Amniotic epithelial cell (primary cell): ENCODE data around the gene PPARG.
"Not testable (repeated sequence)": the region's sequence is repeated elsewhere in the genome, so short reads cannot be mapped to it uniquely, and the experiment has no call there.

Experiments
- DNase-seq: peaks from one replicate; pipeline ENCODE4 v3.0.0-alpha.2; 2010; ENCODE audit warnings: low read depth

PPARG gene

GRCh38 chr3:12279591-12280326, 9.1 kb upstream of the PPARG start:
- no peak for DNase-seq

- DNase-seq: no peak
Observed at GRCh38 chr3:12280357-12280806, 8.5 kb upstream of the PPARG start.

DNA sequence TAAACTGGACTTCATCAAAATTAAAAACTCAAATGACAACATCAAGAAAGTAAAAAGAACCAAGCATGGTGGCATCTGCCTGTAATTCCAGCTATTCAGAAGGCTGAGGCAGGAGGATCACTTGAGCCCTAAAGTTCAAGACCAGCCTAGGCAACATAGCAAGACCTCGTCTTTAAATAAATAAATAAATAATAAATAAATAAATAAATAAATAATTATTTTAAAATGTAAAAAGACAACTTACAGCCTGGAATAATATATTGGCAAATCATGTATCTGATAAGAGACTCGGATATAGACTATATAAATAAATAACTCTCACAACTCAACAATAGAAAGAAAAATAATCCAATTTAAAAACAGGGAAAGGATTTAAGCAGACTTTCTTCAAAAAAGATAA, 4.3 kb upstream of the PPARG start:
- no peak for DNase-seq

DNA sequence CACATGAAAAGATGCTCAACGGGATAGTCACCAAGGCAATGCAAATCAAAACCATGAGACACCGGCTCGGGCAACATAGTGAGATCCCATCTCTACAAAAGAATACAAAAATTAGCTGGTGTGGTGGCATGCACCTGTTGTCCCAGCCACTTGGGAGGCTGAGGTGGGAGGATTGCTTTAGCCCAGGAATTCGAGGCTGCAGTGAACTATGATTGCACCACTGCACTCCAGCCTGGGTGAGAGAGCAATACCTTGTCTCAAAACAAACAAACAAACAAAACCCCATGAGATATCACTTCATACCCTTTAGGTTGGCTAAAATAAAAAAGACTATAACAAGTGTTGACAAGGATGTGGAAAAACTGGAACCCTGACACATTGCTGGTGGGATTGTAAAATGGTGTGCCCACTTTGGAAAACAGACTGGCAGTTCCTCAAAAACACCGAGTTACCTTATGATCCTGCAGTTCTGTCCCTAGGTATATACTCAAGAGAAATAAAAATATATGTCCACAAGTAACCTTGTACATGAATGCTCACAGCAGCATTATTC, 3.8 kb upstream of the PPARG start:
- no peak for DNase-seq

DNA sequence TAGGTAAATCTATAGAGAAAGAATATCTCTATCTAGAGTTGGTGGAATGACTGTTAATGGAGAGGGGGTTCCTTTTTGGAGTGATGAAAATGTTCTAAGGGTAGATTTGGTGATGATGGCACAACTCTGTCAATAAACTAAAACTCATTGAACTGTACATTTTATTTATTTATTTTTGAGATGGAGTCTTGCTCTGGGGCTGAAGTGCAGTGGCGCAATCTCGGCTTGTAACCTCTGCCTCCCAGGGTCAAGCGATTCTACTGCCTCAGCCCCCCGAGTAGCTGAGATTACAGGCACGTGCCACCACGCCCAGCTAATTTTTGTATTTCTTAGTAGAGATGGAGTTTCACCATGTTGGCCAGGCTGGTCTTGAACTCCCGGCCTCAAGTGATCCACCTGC, 3.1 kb upstream of the PPARG start:
- DNase-seq: not testable (repeated sequence)

GRCh38 chr3:12286504-12286903, 2.4 kb upstream of the PPARG start:
- no peak for DNase-seq

DNA sequence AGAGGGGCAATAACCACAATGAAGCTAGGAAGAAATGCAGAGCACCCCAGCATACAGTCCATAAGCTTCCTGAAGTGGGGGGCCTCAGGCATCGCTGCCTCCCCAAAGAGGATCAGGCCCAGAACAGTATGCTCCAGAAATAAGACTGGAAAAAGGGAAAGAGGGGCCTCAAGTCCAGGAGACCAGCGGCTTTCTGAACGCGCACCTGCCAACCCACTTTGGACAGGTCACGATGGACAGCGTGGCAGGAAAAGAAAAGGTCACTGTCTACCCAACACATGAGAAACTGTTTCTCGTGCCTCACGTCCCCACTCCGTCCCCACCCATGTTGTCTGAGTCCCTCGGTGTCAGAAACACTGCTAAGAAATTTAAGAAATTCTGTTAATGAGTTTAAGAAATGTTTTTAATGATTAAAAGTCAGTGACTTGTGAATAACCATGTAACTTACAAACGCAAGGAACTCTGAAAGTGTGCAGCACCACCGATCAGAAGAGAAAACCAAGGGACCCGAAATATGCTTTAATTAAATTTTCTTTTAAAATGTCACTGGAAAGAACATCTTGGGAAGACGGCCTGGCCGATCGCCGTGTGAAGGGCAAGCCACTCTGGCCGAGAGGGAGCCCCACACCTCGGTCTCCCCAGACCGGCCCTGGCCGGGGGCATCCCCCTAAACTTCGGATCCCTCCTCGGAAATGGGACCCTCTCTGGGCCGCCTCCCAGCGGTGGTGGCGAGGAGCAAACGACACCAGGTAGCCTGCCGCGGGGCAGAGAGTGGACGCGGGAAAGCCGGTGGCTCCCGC, 1.7 kb upstream of the PPARG start:
- no peak for DNase-seq

DNA sequence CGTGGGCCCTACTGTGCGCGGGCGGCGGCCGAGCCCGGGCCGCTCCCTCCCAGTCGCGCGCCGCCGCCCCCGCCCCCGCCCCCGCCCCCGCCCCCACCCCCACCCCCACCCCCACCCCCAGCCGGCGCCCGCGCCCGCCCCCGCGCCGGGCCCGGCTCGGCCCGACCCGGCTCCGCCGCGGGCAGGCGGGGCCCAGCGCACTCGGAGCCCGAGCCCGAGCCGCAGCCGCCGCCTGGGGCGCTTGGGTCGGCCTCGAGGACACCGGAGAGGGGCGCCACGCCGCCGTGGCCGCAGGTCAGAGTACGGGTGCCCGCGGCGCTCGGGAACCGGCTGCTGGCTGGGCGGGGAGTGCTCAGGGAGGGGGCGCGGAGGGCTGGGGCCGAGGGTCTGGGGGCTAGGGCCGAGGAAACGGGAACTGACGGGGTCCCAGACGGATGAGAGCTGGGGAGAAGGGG, 1.1 kb upstream of the PPARG start:
- peak; percentile 26 for DNase-seq

- no peak for DNase-seq
Observed at GRCh38 chr3:12289524-12289923, 654 bp downstream of the PPARG start.

- DNase-seq: no peak
Observed at GRCh38 chr3:12292770-12293169, 3.9 kb downstream of the PPARG start.

GRCh38 chr3:12294885-12295580, 6.2 kb downstream of the PPARG start:
- peak; percentile 93 for DNase-seq

DNA sequence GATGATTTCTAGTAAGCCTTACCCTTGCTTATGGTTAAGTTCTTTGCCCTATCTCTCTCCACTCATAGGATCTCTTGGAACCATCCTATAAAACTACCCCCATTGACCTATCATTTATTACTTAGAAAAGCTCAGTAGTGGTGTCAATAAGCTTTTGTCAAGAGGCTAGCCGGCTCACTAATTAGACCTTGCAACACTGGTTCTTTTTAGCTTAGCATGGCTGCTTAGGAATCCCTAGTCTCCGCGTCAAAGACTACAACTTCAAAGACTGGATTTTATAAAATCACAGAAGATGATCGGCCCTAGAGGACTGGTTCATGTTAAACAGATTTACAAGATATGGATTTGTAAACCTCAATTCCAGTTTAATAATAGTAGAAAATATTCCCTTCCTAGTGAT, 7.6 kb downstream of the PPARG start:
- DNase-seq: no peak

DNA sequence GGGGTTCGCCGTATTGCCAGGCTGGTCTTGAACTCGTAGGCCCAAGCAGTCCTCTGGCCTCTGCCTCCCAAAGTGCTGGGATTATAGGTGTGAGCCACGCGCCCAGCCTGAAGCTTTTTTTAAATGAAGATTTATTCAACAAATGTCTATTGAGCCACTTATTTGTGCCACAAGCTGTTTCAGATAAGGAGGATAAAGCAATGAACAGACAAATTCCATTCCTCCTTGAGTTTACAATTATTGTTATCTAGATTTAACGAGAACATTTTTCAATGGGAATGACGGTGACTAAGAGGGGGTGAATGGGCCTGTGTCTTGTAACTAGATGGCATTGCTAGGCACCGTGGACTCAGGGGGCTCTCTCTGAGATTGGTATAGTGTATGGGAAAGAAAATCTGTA, 10.2 kb downstream of the PPARG start:
- DNase-seq: peak; percentile 67

DNA sequence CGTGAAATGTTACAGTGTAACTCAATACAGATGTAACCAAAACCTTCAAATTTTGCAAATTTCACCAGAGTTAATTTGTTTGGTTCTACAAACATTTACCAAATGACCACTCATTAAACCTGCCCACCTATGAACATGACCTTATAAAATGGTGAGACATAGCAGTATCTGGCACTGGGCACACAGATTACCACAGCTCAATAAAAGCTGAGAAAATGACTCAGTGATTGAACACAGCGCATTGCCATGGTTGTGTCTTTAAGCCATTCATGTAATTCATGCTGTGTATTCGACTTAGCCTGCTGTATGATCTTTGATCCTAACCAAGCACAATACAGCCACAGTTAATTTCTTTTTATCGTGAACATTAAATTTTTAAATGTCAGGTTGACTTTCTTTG, 11.3 kb downstream of the PPARG start:
- DNase-seq: no peak

GRCh38 chr3:12301031-12301430, 12.2 kb downstream of the PPARG start:
- DNase-seq: no peak

- no peak for DNase-seq
Observed at GRCh38 chr3:12301513-12301912, 12.6 kb downstream of the PPARG start.

DNA sequence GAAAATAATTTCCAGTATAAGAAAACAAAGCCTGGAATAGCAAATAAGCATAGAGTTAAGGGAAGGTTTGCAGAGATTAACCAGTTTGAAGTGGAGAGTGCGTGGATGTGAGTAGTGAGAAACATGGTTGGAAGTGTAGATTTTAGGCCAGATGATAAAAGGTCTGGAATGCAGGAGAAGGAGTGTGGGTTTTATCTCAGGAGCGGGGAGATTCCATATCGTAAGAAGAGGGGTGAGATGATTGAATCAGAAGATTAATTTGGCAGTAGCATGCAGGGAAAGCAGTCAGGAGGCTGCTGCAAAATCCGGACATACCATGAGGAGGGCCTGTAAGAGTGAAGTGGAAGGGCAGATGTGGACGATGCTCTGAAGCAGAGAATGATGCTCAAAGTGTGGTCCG, 13.7 kb downstream of the PPARG start:
- peak; percentile 85 for DNase-seq

DNA sequence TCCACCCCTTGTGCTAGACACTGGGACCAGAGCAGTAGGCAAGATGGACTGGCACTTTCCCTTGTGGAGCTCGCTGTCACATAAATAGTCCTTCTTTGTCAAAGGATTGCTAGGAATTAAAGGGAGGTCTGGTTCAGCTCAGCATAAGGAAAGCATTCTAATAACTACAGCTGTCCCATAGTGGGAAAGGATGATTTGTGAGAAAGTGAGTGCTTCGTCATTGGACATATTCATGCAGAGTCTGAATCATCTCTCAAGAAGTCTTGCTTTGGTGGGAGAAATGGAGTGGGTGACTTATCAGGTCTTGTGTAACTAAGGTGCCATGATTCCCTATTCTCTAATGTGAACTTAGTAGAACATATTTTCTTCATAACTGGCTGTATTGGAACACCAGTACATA, 14.7 kb downstream of the PPARG start:
- DNase-seq: peak; percentile 99

GRCh38 chr3:12303993-12304392, 15.1 kb downstream of the PPARG start:
- DNase-seq: no peak

DNA sequence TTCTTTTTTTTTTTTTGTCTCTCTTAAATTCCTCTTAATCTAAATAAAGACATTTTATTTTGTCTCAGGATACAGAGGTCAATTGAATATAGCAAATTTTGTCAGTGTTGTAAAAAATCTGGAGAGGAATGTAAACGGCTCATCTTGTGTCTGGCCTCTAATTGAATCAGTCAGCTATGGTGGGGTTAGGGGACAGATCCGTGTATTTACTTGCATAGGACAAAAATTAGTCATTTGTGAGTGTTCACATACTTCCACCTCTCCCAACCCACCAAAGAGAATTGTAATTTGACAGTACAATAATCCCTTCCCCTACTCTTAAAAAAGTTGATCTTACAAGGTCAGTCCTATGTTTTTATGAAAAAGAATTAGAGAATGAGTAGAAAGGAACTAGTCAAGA, 18.3 kb downstream of the PPARG start:
- no peak for DNase-seq

DNA sequence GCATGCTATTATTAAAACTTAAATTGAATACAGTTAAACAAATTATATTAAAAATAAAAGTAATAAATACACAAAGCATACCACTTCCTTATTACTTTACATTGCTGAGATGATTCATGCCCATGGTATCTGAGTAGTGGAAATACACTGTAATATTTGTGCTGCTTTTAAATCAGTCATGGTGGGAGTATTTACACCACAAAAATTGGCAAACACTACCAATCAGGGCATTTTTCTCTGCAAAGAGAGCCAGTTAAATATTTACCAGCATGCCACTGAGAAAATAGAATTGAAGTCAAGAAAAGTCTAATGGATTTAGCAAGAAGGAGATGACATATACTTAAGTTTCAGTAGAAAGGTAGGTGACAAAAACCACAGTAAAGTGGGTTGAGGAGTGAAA, 19.6 kb downstream of the PPARG start:
- peak; percentile 89 for DNase-seq

DNA sequence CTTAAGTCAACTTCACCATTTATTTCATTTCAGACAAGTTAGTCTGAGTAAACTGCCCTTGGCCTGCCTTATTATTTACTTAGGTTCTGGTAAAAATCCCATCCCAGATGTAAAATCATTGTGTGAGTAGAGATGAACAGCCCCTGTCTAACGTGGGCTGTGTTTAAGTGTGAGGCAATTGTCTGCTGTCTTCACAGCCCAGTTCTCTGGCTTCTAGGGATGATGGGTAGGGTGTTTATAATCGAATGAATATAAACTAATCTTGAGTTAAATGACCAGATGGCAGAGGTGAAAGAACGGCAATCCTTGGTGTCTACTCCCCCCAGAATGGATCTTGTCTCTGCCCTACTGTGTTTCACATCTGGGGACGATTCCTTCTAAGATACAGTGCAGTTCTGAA, 20.8 kb downstream of the PPARG start:
- DNase-seq: no peak

GRCh38 chr3:12312010-12312409, 23.1 kb downstream of the PPARG start:
- peak; percentile 29 for DNase-seq
